ENCODE results near the gene OSER1.

- TF ChIP-seq EZH2phosphoT487 (IDR thresholded peaks at IDR 0.05; ENCODE audit: borderline replicate concordance) = no peak
- no peak for TF ChIP-seq CTCF (conservative IDR thresholded peaks at IDR 0.05; ENCODE audit: low read length)
These were observed 50.4 kb downstream of the OSER1 start for GRCh38 chr20:44160133-44160532.

Data from Loucy (cell line).